Aorta (tissue), 5 donors: ENCODE results near the gene GDE1. TPM values are rescaled to one million over a fixed set of nuclear protein-coding genes. Genes with fewer than 3 reads are reported as not detected.

ENCODE experiments used
- ATAC-seq: fragments of 200-7000 bp; cut with Tn5 transposase; one replicate; pipeline ENCODE4 v1.9.1; 2022; ENCODE audit warnings: moderate library complexity; ENCODE audit not compliant: low FRiP score
- DNase-seq, 2 donors: peaks; one replicate each; pipeline ENCODE4 v3.0.0-alpha.2; 2020
- H3K27ac ChIP-seq, 2 donors: one replicate each; pipeline ENCODE4 v1.5.1; 2013; ENCODE audit warnings: low read length in 2 of 2, mild to moderate bottlenecking in 2 of 2, moderate library complexity in 2 of 2, control low read depth in 1 of 2, inconsistent platforms in 1 of 2, low read depth in 1 of 2
- H3K27me3 ChIP-seq, 2 donors: one replicate each; pipeline ENCODE4 v1.6.1; 2013; ENCODE audit warnings: control low read depth in 1 of 2, low read length in 1 of 2, mild to moderate bottlenecking in 1 of 2, moderate library complexity in 1 of 2; ENCODE audit not compliant: insufficient read depth in 2 of 2, control insufficient read depth in 1 of 2
- H3K36me3 ChIP-seq, 2 donors: one replicate each; pipeline ENCODE4 v1.6.1; 2013; ENCODE audit warnings: control low read depth in 1 of 2, low read length in 1 of 2, mild to moderate bottlenecking in 1 of 2; ENCODE audit not compliant: insufficient read depth in 2 of 2, control insufficient read depth in 1 of 2
- H3K4me1 ChIP-seq, 2 donors: one replicate each; pipeline ENCODE4 v1.6.1; 2013; ENCODE audit warnings: low read length in 2 of 2, control low read depth in 1 of 2, mild to moderate bottlenecking in 1 of 2, moderate library complexity in 1 of 2; ENCODE audit not compliant: insufficient read depth in 2 of 2, control insufficient read depth in 1 of 2
- H3K4me3 ChIP-seq, 2 donors: one replicate each; pipeline ENCODE4 v1.5.1; 2013; ENCODE audit warnings: low read length in 2 of 2, control low read depth in 1 of 2, mild to moderate bottlenecking in 1 of 2
- H3K9me3 ChIP-seq: one replicate; pipeline ENCODE4 v1.6.1; 2013; ENCODE audit warnings: mild to moderate bottlenecking, low read length; ENCODE audit not compliant: control insufficient read depth
- WGBS, 2 donors: extraction: QIAGEN DNeasy Blood & Tissue Kit; methylation state at CpG; one replicate each; pipeline ENCODE4 v1.1.7; 2013; 5-methylcytosine and 5-hydroxymethylcytosine counted together
- intact Hi-C, 2 donors: fragments of 100-400 bp; cut with DNase I; formaldehyde crosslinking; loops; one replicate each; pipeline versions ENCODE4 v1.14.2 to v1.15.0; 2022
- polyA plus RNA-seq, 2 donors: library from polyadenylated mRNA; stranded (reverse); fragments of 200-250 nt; gene quantifications; one replicate each; pipeline ENCODE4 v1.2.3, GENCODE V29; 2013
- total RNA-seq, 2 donors: library from RNA; stranded (reverse); fragmentation: NEBNext Ultra II Directional; extraction: Animal tissue kit (Norgen Biotek cat#: 25700); gene quantifications; one replicate each; pipeline ENCODE4 v1.2.1, GENCODE V29; 2021
- donor health status: healthy with polysubstance abuse.
- donor health status: Bipolar disorder and iron deficiency.
- donor health status: DM: no; HTN: no; CAD: no.
- donor health status: DM: no; HTN: no; CAD: no.
- donor health status: DM: yes; HTN: yes; CAD: no.

GDE1 gene
- total and polyA plus RNA-seq, 4 donors: 33.5 to 55.0 (median 40.8) TPM

DNA sequence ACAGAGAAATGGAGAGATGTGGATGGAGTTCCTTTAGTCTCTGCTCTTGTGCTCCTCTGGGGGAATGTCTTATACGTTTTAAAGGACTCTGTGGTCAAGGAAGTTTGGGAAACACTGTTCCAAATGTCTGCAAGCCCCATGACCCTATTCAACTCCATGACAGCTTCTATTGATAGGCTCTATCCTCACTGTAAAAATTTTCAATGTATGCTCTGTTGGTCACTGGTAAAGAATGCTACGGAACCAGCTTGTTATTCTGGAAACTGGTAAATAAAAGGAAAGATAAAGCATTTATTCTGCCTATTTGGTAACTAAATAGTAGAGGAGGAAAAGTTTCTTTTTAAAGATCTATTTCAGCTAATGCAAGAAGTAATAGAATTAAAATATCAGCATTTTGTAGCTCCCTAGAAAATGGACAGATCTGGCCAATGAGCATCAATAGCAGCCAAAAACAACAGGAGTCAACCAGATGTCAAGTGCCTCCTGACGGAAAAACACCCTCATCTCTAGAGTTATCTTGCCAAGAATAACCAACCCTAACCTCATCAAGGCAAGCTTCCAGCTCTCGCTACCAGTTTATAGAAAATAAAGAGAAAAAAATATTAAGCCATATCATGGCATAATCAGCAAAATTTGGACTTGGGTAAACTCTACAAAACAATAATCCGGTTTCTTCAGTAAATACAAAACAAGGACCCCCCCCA lies 16.1 kb downstream of the GDE1 start:
- Histone ChIP-seq H3K27me3 (no peaks in the 10 kb centered on the region), H3K27ac (no peak overlapping the region), H3K9me3 (no peaks in the 10 kb centered on the region), H3K4me1 (no peaks in the 10 kb centered on the region), H3K36me3 (peaks cover 11 to 12% of the 10 kb centered on the region in 2 donors), H3K4me3 (no peak overlapping the region)
- 38 to 42% methylated on average over 5 of the region's 5 CpGs for WGBS, 2 donors
- peak; percentile 62 for ATAC-seq
- no peak for DNase-seq
- intact Hi-C loops: no loop called here

DNA sequence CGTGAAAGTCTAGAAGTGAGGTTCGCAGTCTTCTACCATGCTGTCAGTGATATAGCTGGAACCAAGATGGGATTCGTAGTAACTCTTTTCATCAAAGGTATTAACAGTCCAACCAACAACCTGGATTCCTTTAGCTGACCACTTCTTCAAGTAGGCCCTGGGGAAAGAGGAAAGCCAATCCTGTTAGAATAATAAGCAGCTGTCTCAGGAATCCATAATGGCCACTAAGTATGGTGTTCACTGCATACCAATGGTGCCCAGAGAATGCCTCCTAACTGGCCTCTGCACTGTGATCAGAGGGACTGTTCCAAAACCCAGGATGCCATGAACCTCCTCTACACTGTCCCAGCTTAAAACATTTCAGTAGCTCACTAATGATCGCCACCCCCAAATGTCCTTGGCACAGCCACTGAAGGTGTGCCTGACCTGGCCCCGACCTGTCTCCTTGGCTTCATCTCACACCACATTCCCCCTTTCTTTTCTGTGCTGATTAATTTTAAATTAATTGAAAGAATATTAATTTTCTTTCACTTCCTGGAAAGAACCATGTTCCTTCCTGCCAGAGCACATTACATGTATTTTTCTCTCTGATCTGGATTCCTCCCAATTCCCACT lies 18.3 kb downstream of the GDE1 start:
- Histone ChIP-seq H3K9me3 (no peaks in the 10 kb centered on the region), H3K27ac (no peak overlapping the region), H3K4me1 (no peaks in the 10 kb centered on the region), H3K4me3 (no peak overlapping the region), H3K36me3 (peaks cover 9 to 13% of the 10 kb centered on the region in 2 donors), H3K27me3 (no peaks in the 10 kb centered on the region)
- intact Hi-C loops: loop anchor here in 1 of 2 donors (5.0 kb wide), 1 partner anchor 416 kb away; no protein-coding TSS in a partner anchor
- ATAC-seq (no peak), DNase-seq (no peak)
- 92 to 95% methylated on average over 5 of the region's 5 CpGs for WGBS, 2 donors

DNA sequence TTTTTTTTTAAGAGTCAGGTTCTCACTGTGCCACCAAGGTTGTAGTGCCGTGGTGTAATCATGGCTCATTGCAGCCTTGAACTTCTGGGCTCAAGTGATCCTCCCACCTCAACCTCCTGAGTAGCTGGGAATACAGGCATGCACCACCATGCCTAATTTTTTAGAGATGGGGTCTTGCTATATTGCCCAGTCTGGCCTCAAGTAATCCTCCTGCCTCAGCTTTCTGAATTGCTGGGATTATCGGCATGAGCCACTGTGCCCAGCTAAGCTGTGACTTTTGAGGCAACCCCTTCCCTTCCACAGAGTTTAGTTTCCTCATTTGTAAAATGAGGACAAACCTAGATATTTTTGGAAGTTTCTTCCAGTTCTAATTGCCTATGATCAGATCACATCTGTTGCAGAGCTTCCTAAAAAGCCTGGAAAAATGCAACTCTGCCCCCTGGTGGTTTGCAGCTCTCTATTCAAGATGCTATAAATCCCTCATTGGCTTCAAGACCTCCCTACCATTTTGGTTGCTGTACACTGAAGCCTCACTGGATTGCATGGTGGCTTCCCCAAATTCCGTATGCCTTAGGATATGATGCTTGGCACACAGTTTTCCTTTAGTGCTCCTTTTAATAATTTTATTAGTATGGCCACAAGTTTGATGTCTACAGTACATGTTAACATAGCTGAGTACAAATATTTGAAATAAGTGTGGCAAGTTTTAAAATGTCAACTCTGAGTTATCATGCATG lies 19.3 kb downstream of the GDE1 start:
- 91 to 93% methylated on average over 3 of the region's 3 CpGs for WGBS, 2 donors
- Histone ChIP-seq H3K4me1 (no peaks in the 10 kb centered on the region), H3K4me3 (no peak overlapping the region), H3K9me3 (no peaks in the 10 kb centered on the region), H3K27me3 (no peaks in the 10 kb centered on the region), H3K36me3 (peaks cover 9 to 13% of the 10 kb centered on the region in 2 donors), H3K27ac (no peak overlapping the region)
- ATAC-seq (peak; percentile 76), DNase-seq (peak; percentile 76 to 80)
- intact Hi-C loops: loop anchor here in 1 of 2 donors (5.0 kb wide), 1 partner anchor 415 kb away; no protein-coding TSS in a partner anchor

DNA sequence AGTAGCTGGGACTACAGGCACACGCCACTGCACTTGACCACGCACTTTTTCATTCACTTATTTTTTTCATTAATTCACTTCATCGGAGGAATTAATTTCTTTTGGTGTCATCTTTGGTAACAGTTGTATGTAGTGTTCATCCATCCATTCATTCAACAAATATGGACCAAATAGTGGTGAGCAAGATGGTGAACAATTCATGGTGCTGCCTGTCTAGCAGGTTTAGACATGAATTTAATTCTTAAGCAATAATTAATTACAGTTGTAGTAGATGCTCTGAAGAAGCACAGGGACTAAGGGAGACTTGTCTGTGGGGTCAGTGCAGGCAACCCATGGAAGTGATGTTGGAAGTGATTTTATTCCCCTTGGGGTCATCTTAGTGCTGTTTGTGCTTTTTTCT lies 22.4 kb downstream of the GDE1 start:
- Histone ChIP-seq H3K4me3 (no peak overlapping the region), H3K27me3 (no peaks in the 10 kb centered on the region), H3K9me3 (no peaks in the 10 kb centered on the region), H3K4me1 (no peaks in the 10 kb centered on the region), H3K36me3 (peaks cover 8 to 13% of the 10 kb centered on the region in 2 donors), H3K27ac (no peak overlapping the region)
- no peak for DNase-seq
- no peak for ATAC-seq
- intact Hi-C loops: loop anchor here in 1 of 2 donors (2.0 kb wide), 1 partner anchor 413 kb away; no protein-coding TSS in a partner anchor
- 56 to 60% methylated on average over 3 of the region's 3 CpGs for WGBS, 2 donors

DNA sequence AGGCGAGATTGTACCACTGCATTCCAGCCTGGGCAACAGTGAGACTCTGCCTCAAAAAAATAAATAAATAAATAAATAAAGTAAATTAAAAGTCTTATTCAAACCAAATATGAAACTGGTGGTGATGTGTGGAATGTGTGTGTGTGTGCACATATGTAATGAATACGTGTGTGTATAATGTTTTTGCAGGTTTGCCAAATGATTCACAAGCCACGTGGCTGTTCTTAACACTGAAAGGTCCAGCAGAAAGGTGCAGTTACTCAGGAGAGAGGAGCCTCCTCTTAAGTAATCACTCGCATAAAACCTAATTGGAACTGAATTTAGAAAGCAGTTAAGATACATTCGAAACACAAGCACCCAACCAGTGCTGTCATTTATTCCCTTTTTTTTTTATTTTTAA lies 22.9 kb downstream of the GDE1 start:
- Histone ChIP-seq H3K9me3 (no peaks in the 10 kb centered on the region), H3K27ac (no peak overlapping the region), H3K4me1 (no peaks in the 10 kb centered on the region), H3K27me3 (no peaks in the 10 kb centered on the region), H3K4me3 (no peak overlapping the region), H3K36me3 (peaks cover 8 to 13% of the 10 kb centered on the region in 2 donors)
- no peak for ATAC-seq
- intact Hi-C loops: loop anchor here in 1 of 2 donors (2.0 kb wide), 1 partner anchor 412 kb away; no protein-coding TSS in a partner anchor
- no peak for DNase-seq
- WGBS, 2 donors: 66 to 72% methylated on average over 5 of the region's 5 CpGs

DNA sequence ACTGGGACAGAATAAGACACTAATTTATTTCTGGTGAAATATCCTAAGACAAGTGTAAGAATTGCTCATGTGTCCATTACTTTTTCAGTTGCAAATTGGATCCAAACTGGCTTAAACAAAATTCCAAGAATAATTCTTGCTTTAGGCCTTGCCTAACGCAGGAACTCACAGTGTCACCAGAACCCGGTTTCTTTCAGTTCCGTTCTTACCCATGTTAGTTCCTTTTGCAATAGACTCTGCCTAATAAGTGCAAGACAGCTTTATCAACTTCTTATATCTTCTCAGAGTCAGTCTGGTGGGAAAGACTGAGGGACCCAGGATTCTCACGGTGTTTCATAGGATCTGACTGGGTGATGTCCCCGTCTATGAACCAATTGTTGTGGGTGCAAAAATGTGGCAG lies 24.7 kb downstream of the GDE1 start:
- DNase-seq: no peak
- Histone ChIP-seq H3K4me1 (no peaks in the 10 kb centered on the region), H3K27me3 (no peaks in the 10 kb centered on the region), H3K36me3 (peaks cover 3 to 4% of the 10 kb centered on the region in 2 donors), H3K9me3 (no peaks in the 10 kb centered on the region), H3K4me3 (no peak overlapping the region), H3K27ac (no peak overlapping the region)
- ATAC-seq: no peak
- intact Hi-C loops: no loop called here
- 82 to 83% methylated on average over 5 of the region's 5 CpGs for WGBS, 2 donors

DNA sequence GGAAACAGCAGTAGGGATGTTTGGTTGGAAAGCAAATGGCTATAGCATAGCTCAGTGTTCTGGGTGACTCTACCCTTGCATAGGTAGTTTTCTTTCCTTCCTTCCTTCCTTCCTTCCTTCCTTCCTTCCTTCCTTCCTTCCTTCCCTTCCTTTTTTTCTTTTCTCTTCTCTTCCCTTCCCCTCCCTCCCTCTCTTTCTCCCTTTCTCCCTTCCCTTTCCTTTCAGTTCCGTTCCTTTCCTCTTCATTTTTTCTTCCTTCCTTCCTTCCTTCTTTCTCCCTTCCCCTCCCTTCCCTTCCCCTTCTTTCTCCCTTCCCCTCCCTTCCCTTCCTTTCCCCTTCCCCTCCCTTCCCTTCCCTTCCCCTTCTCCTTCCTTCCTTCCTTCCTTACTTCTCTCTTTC lies 31.3 kb downstream of the GDE1 start:
- DNase-seq (no peak), ATAC-seq (no peak)
- 84 to 88% methylated on average over 1 of the region's 1 CpG for WGBS, 2 donors

DNA sequence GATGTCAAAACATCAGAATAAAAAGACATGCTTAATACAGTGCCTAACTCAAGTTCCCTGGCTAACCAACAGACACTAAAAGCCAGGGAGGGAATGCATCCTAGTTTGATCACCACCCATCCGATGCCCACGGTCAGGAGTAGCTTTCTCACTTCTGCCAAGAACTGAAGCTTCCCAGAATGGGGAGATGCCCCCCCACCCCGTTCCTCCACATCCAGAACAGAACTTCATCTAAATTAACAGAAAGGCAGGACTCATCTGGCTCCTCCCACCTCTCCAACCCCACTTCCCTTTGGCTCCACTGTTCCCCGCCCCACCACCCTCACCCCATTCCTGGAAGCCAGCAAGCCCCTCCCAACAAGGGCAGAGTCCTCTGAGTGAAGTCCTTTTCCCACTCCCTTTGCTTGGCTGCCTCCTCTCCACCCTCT lies 33.7 kb downstream of the GDE1 start:
- Histone ChIP-seq H3K27ac (no peak overlapping the region), H3K4me1 (no peaks in the 10 kb centered on the region), H3K27me3 (no peaks in the 10 kb centered on the region), H3K4me3 (no peak overlapping the region), H3K9me3 (no peaks in the 10 kb centered on the region), H3K36me3 (no peaks in the 10 kb centered on the region)
- intact Hi-C loops: no loop called here
- peak in 1 of 2 donors; percentile 46 for DNase-seq
- WGBS, 2 donors: 47 to 51% methylated on average over 4 of the region's 4 CpGs
- no peak for ATAC-seq

More for the DNA sequence above, 31.3 kb downstream of the GDE1 start:
- H3K36me3 ChIP-seq: no peaks in the 10 kb centered on the region
- H3K27ac ChIP-seq: no peak overlapping the region
- no peaks in the 10 kb centered on the region for H3K27me3 ChIP-seq
- no peak overlapping the region for H3K4me3 ChIP-seq
- no peaks in the 10 kb centered on the region for H3K4me1 ChIP-seq
- intact Hi-C loops: no loop called here
- H3K9me3 ChIP-seq: no peaks in the 10 kb centered on the region
